NT2/D1 (cell line): ENCODE results near the gene AADACL2.
"Not testable (repeated sequence)": the region's sequence is repeated elsewhere in the genome, so short reads cannot be mapped to it uniquely, and the experiment has no call there.

ENCODE experiments used
- DNase-seq: peaks from one replicate; pipeline ENCODE4 v3.0.0-alpha.2; 2011; ENCODE audit warnings: low read depth, low spot score
- H3K27me3 ChIP-seq: 2 replicates; pipeline ENCODE4 v1.6.0; 2011; ENCODE audit warnings: mild to moderate bottlenecking; ENCODE audit not compliant: insufficient read length, insufficient read depth
- H3K36me3 ChIP-seq: 2 replicates; pipeline ENCODE4 v1.6.1; 2011; ENCODE audit warnings: mild to moderate bottlenecking, low read length, mixed read lengths; ENCODE audit not compliant: insufficient read depth, insufficient read length
- H3K4me1 ChIP-seq: 2 replicates; pipeline ENCODE4 v1.5.1; 2011; ENCODE audit not compliant: insufficient read depth, insufficient read length
- H3K4me3 ChIP-seq: 2 replicates; pipeline ENCODE4 v1.5.1; 2011; ENCODE audit warnings: low read depth; ENCODE audit not compliant: insufficient read length
- H3K9ac ChIP-seq: 2 replicates; pipeline ENCODE4 v1.6.0; 2011; ENCODE audit warnings: low read depth; ENCODE audit not compliant: insufficient read length
- H3K9me3 ChIP-seq: 2 replicates; pipeline ENCODE4 v1.5.1; 2011; ENCODE audit warnings: mild to moderate bottlenecking, low read length; ENCODE audit not compliant: insufficient read depth
- SUZ12 ChIP-seq: IDR thresholded peaks from 2 replicates; pipeline ENCODE4 v1.6.1; 2011; ENCODE audit not compliant: insufficient read length, insufficient read depth; ENCODE audit errors: extremely low read depth
- YY1 ChIP-seq: IDR thresholded peaks from 2 replicates; pipeline ENCODE4 v1.6.1; 2011; ENCODE audit not compliant: insufficient read length, insufficient read depth
- ZNF274 ChIP-seq: IDR thresholded peaks from 2 replicates; pipeline ENCODE4 v1.6.1; 2011; ENCODE audit warnings: mild to moderate bottlenecking, low read depth, low read length

Gene AADACL2

DNA sequence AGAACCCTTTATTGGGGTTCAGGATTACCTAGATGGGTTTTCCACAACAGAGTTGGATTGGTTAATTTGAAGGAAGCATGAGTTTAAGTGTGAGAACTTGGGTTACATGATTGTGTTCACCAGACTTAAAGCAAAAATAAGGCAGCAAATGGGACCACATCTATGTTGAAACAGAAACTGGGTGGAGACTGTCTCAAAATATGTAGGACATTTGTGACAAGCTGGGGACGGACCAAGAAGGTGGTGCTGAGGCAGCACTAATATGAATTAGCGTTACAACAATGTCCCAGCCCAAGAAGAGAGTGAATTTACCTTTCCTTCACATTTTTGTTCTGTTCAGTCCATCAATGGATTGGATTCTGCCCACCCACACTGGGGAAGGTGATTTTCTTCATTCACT lies 866 bp upstream of the AADACL2 start:
- TF ChIP-seq ZNF274 (no peak), YY1 (no peak), SUZ12 (no peak)
- Histone ChIP-seq H3K4me3 (no peak overlapping the region), H3K9me3 (no peaks in the 10 kb centered on the region), H3K9ac (no peak overlapping the region), H3K27me3 (no peaks in the 10 kb centered on the region), H3K36me3 (no peaks in the 10 kb centered on the region), H3K4me1 (no peaks in the 10 kb centered on the region)
- no peak for DNase-seq

DNA sequence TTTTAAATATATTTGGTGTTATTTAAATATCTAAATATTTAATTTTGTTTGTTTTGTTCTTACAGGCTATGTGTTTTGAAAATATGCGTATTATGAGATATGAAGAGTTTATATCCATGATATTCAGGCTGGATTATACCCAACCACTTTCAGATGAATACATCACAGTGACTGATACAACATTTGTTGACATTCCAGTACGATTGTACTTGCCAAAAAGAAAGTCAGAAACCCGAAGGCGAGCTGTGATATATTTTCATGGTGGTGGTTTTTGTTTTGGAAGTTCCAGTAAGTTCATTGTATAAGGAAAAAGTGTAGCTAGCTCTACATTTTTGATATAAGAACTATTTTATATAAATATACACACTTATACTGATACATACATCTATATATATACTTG lies 6.9 kb downstream of the AADACL2 start:
- no peaks in the 10 kb centered on the region for H3K36me3 ChIP-seq
- no peaks in the 10 kb centered on the region for H3K4me1 ChIP-seq
- TF ChIP-seq ZNF274 (no peak), SUZ12 (no peak), YY1 (no peak)
- no peak overlapping the region for H3K4me3 ChIP-seq
- no peaks in the 10 kb centered on the region for H3K9me3 ChIP-seq
- no peaks in the 10 kb centered on the region for H3K27me3 ChIP-seq
- DNase-seq = no peak
- H3K9ac ChIP-seq = no peak overlapping the region

DNA sequence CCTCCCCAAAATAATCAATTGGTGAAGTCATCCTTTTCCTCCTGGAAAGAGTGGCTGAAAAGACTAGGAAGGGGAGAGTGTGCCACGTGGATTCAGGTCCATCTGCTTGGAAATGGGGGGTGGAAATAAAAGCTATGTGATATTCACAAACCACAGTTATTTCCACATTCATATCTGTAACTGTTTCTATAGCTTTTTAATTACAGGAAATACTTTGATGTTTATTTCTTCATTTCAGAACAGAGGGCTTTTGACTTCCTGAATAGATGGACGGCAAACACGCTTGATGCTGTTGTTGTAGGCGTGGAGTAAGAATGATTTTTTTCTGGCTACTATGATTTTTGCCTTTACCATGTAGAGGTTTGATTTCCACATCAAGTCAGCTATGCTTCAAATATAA lies 10.1 kb downstream of the AADACL2 start:
- Histone ChIP-seq H3K4me3 (no peak overlapping the region), H3K4me1 (no peaks in the 10 kb centered on the region), H3K9me3 (no peaks in the 10 kb centered on the region), H3K27me3 (no peaks in the 10 kb centered on the region), H3K36me3 (no peaks in the 10 kb centered on the region), H3K9ac (no peak overlapping the region)
- no peak for DNase-seq
- TF ChIP-seq YY1 = no peak
- no peak for TF ChIP-seq ZNF274
- TF ChIP-seq SUZ12 = no peak

DNA sequence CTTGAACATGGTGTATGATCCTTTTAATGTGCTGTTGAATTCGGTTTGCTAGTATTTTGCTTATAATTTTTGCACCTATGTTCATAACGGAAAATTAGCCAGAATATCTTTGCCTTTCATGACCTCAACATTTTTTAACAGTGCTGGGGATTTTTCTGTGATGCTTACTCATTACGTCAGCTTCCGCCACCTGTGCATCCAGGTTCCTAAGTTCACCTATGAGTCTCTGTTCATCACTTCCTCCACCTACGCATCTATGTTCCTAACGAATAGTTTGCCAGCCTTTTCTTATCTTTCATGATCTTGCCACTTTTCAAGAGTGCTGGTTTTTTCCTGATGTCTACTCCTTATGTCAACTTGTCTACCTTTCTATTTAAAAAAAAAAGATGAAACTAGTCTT lies 16.5 kb downstream of the AADACL2 start:
- TF ChIP-seq ZNF274 = no peak
- TF ChIP-seq SUZ12 = no peak
- TF ChIP-seq YY1 = no peak
- H3K4me1 ChIP-seq = no peaks in the 10 kb centered on the region
- DNase-seq = no peak
- H3K4me3 ChIP-seq = no peak overlapping the region
- no peaks in the 10 kb centered on the region for H3K9me3 ChIP-seq
- H3K9ac ChIP-seq = no peak overlapping the region
- H3K27me3 ChIP-seq = no peaks in the 10 kb centered on the region
- no peaks in the 10 kb centered on the region for H3K36me3 ChIP-seq

DNA sequence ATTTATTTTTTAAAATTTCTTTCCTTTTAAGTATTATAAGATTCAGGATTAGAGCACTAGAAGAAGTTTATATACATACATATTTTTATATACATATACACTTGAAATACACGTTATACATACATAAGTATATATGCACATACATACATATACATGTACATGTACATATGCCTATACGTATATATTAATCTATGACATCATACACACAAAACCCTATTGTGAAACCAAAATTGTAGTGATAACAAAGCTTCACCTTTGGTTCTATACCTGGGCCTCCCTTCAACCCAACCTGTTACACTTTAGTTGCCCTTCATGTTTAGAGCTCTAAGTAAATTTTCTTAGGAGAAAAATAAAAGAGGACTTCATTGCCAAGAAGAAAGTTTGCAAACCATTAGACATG lies 17.0 kb downstream of the AADACL2 start:
- H3K36me3 ChIP-seq = no peaks in the 10 kb centered on the region
- H3K9ac ChIP-seq = no peak overlapping the region
- no peak overlapping the region for H3K4me3 ChIP-seq
- no peak for DNase-seq
- no peaks in the 10 kb centered on the region for H3K27me3 ChIP-seq
- no peak for TF ChIP-seq YY1
- TF ChIP-seq ZNF274 = no peak
- no peaks in the 10 kb centered on the region for H3K4me1 ChIP-seq
- H3K9me3 ChIP-seq = no peaks in the 10 kb centered on the region

DNA sequence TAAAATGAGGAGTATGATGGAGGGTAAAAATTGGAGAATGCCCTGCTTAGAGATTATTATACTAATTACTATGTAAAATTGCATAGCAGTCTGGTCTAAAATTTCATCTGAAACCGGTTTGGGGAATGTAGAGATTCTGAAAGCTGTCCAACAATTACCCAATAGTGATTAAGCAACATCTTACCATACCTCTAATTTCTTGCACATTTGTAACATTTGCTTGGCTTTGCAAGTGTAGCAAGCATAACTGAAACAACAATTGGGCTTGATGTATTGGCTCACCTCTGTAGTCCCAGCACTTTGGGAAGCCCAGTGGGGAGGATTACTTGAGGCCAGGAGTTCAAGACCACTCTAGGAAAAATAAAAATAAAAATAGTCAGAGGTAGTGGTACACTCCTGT lies 17.4 kb downstream of the AADACL2 start:
- Histone ChIP-seq H3K9ac (no peak overlapping the region), H3K9me3 (no peaks in the 10 kb centered on the region), H3K27me3 (no peaks in the 10 kb centered on the region), H3K4me1 (no peaks in the 10 kb centered on the region), H3K4me3 (no peak overlapping the region), H3K36me3 (no peaks in the 10 kb centered on the region)
- no peak for DNase-seq
- TF ChIP-seq ZNF274 (no peak), SUZ12 (no peak)

DNA sequence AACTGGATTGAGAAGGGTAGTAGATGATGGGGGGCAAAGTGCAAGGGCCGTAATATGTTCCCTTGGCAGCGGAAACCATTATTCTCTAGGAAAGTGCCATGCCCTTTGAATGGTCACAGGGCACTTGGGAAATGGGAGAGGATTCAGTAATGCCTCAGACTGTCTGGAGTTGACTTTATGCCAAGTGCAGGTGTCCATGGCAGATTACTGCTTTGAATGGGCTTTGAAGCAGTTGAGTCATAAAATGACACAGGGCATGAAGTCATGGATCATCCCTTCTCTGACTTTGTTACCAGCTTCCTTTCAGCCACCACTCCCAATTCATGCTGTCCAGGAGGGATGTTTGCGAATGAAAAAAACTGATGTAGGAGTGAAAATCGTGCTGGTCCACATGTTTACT lies 20.1 kb downstream of the AADACL2 start:
- no peak for DNase-seq
- TF ChIP-seq YY1 (no peak), SUZ12 (no peak), ZNF274 (no peak)

DNA sequence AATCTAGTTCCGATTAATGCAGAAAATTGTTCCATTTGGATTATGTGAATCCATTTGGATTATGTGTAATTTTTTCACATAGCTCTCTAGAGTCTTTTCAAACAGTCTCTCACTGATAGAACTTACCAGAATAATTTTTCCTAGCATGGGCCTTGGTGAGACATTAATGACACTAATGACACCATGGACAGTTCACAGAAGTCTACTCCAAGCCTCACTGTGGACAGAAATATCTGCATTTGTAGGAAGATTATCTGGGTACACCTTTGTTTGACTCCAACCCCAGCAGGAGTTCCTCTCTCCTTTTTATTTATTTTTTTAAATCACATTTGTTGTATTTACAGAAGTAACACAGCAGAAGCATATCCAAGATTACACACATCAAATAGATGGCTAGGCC lies 27.9 kb downstream of the AADACL2 start:
- Histone ChIP-seq H3K27me3 (no peaks in the 10 kb centered on the region), H3K9me3 (no peaks in the 10 kb centered on the region), H3K4me1 (no peaks in the 10 kb centered on the region), H3K4me3 (no peak overlapping the region), H3K36me3 (no peaks in the 10 kb centered on the region), H3K9ac (no peak overlapping the region)
- no peak for DNase-seq
- TF ChIP-seq SUZ12 (no peak), YY1 (no peak), ZNF274 (no peak)

More for the DNA sequence above, 20.1 kb downstream of the AADACL2 start:
- no peaks in the 10 kb centered on the region for H3K36me3 ChIP-seq
- H3K9ac ChIP-seq = no peak overlapping the region
- no peaks in the 10 kb centered on the region for H3K27me3 ChIP-seq
- H3K4me1 ChIP-seq = no peaks in the 10 kb centered on the region
- H3K9me3 ChIP-seq = no peaks in the 10 kb centered on the region
- H3K4me3 ChIP-seq = no peak overlapping the region

DNA sequence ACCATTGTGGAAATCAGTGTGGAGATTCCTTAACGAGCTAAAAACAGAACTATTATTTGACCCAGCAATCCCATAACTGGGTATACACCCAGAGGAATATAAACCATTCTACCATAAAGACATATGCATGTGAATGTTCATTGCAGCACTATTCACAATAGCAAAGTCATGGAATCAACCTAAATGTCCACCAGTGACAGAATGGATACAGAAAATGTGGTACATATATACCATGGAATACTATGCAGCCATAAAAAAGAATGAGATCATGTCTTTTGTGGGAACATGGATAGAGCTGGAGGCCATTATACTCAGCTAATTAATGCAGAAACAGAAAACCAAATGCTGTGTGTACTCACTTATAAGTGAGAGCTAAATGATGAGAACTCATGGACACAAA lies 31.0 kb downstream of the AADACL2 start:
- DNase-seq, H3K9ac ChIP-seq, H3K27me3 ChIP-seq, H3K9me3 ChIP-seq, H3K36me3 ChIP-seq, H3K4me3 ChIP-seq, H3K4me1 ChIP-seq: not testable (repeated sequence)
